GM21526 (cell line): ENCODE measurements around the gene PYGB.
"Not testable (repeated sequence)": the region's sequence is repeated elsewhere in the genome, so short reads cannot be mapped to it uniquely, and the experiment has no call there.

ENCODE experiments used
- ATAC-seq: cut with Tn5 transposase; IDR thresholded peaks from one replicate; pipeline ENCODE4 v1.9.1; 2021; ENCODE audit warnings: moderate library complexity; ENCODE audit not compliant: unreplicated experiment, low FRiP score

Gene PYGB

DNA sequence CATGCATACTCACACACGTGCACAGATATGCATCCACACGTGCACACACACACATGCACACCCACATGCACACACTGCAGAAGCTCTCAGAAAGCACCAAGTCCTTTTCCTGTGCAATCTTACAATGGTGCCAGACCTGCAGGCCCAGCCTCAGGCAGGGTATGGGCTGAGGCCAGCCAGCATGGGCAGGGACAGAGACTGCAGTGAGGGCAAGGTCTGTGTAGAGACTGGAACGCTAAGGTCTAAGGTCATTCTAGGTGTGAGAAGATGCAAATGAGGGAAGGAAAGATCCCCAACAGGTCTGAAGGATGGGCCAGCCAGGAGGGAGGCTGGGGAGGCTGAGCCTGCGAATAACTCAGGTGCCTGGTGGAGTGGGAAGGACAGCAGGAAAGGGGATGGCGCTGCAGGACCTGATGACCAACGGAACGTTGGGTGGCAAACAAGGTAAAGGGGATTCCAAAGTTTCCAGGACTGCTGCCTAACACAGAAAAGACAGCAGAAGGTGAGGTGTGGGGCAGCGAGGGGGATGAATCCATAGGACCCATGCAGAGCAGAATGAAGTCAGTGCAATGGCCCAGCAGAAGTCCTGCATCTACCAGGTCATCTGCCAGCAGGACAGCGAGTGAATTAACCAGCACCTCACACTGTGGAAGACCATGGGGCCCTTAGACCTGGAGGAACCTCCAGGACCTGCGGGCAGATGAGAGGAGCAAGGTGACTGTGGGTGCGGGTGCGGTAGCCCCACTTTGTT, 75.8 kb downstream of the PYGB start:
- ATAC-seq: no peak

DNA sequence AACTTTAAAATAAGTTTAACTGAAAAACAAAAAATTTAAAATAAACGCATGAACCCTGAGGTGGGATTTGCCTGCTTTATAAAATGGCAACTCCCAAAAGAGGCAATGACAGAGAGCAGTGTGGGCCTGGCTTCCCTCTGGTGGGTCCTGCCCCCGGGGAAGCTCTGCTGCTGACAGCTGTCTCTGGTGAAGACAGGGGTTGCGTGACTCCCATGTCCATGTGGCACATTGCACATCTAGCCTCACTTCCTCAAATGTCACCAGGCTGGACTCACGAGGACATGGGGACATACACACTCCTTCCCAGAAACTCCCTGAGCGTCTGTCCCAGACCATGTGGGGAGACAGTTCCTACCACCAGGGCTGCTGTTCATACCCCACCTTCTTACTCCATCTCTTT, 76.5 kb downstream of the PYGB start:
- ATAC-seq: no peak

DNA sequence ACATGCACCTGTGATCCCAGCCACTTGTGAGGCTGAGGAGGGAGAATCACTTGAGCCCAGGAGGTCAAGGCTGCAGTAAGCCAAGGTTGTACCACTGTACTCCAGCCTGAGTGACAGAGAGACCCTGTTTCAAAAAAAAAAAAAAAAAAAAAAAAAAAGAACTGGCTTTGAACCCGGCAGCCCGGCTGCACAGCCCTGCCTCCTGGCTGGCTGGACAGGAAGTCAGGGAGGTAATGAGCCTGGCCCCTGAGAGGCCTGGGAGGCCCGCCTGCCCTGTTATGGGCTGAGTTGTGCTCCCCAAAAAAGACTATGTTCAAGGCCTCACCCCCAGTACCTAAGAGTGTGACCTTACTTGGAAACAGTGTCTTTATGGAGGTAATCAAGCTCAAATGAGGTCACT, 77.2 kb downstream of the PYGB start:
- ATAC-seq: no peak

DNA sequence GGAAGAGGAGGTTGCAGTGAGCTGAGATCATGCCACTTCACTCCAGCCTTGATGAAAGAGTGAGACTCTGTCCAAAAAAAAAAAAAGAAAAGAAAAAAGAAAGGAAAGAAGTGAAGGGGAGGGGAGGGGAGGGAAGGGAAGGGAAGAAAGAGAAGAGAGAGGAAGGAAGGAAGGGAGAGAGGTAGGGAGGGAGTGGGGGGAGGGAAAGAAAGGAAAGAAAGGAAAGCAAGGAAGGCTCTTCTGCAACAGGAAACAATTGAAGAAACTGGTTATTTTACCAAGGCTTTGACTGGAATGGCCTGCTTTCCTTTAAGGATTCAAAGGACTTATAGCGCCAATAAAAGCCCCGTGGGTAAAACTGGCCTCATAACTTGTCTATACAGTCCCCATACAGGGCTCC, 78.1 kb downstream of the PYGB start:
- no peak for ATAC-seq

DNA sequence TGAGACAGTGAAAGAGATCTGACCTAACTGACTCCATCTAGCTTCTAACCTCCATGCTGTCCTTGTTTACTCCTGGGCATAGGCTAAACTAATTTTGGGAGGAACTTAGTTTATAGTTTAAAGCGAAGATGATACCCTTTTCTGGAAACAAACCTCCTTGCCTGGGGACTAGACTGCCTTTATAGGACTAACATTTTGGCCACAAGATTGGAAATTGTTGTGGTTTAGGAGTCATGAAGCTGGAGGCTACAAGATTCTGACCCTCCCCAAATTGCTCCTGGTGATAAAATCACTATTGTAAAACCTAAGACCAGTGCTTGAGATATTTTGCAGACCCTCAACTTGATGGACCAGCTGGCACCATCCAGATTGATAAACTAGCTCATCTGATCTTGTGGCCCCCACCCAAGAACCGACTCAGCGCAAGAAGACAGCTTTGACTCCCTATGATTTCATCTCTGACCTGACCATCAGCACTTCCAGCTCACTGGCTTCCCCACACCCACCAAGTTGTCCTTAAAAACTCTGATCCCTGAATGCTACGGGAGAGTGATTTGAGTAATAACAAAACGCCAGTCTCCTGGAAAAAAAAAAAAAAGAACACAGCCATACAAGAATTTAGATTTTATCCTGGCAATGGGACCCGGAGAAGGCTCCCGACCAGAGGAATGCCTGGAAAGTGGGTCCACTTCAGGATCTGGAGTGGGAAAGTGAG, 79.8 kb downstream of the PYGB start:
- no peak for ATAC-seq

DNA sequence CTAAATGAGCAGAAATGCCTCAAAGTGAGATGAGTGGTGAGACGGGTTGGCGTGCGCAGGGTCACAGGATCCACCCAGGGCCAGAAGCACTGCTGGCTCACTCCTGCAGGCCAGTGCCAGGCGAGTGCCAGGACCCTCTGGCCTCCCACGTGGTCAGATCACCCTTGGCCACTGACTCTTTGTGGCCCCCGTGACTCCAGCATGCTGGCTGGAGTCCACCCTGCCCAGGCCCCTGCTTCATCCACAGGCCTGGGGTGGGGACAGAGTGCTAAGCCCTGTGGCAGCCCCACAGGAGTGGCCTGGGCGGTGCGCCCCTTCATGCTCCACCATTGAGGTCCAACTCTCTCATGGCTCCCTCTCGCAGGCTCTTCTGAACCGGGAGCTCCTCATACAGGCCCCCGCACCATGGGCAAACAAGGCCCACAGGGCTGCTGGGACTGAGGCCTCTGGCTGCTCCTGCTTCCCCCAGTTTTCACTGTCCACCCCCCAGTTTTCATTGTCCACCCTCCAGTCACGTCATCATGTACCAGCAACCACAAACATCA, 81.1 kb downstream of the PYGB start:
- no peak for ATAC-seq

DNA sequence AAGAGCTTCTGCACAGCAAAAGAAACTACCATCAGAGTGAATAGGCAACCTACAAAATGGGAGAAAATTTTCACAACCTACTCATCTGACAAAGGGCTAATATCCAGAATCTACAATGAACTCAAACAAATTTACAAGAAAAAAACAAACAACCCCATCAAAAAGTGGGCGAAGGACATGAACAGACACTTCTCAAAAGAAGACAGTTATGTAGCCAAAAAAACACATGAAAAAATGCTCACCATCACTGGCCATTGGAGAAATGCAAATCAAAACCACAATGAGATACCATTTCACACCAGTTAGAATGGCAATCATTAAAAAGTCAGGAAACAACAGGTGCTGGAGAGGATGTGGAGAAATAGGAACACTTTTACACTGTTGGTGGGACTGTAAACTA, 87.1 kb downstream of the PYGB start:
- not testable (repeated sequence) for ATAC-seq

DNA sequence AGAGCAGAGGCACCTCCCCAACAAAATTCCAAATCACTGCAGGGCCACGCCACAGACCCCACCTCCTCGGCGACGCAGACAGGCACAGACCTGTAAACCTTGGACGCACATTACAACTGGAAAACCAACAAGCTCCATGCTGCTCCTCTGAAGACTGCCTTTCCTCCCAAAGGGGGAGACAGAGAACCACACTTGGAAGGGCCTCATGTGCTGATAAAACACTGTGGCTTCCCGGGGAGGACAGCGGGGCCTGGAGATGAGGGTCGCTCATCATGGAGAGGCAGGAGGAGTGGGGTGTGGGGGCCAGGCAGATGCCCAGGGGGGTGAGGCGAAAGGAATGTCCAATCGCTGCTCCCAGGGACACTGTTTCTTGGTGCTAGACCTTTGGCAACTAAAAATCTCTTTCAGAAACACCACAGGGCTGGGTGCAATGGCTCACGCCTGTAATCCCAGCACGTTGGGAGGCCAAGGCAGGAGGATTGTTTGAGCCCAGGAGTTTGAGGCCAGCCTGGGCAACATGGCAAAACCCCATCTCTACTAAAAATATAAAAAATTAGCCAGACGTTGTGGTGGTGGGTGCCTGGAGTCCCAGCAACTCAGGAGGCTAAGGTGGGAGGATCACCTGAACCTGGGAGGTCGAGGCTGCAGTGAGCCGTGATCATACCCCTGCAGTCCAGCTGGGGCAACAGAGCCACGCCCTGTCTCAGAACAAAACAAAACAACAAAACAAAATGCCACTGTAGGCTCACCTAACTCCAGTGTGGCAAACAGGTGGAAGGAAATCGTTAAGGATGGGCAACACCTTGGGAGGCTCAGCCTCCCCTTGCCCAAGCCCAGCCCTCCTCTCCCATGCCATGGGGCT, 88.9 kb downstream of the PYGB start:
- no peak for ATAC-seq

DNA sequence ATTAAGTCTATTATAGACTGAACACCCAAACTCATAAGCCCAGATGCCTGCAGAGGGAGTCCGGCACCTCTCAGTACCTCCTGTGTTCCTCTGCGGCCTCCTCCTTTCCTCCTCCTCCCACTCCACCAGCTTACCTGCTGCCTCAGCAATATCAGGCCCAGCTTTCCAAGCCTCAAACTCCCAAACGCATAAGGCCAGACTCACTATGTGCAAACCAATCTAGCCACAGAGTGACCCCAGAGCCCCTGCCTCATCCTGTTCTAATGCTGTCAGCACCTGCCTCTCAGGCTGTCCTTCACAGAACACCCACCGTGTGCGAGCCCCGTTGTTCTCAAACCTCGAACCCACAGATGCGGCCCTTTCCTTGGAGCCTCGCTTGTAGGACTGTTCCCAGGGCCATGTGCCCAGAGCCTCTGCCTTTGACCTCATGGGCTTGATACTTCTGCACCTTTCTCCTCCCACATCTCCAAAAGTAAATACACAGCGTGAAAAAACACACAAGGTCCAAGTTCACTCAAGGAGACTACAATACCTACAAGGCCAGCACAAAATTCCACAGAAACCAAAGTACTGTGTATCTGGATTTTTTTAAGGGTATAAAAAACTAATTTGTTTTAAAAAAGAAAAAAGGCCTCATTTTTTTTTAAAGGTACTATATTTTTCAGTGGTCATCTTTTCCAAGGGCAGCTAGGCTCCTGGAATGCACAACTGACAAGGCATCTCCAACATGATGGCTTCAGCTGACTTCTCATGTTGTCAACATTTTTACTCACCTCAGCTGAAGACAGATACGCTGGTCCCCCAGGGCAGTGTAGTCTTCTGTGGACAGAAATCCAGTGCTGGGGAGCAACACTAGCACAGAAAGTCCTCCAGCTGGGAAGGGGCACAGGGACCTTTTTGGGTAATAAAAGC, 90.5 kb downstream of the PYGB start:
- ATAC-seq: no peak

DNA sequence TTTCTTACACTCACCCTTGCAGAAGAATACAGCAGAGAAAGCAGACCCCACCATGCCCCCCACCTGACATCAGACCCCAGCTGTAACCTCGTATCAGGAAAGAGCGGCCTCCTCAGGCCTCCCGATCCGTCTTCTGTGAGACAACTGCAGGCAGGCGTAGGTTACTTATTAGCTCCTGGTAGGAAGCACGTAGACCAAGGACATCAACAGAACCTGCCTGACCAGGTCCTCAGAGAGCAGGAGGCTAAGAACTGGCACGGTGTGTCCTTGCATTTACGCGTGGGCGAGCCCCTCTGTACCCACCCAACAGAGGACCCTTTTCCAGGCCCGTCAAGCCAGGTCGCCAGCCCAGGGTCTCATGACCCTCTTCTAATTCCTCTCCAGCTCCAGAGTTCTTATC, 91.7 kb downstream of the PYGB start:
- ATAC-seq: no peak

DNA sequence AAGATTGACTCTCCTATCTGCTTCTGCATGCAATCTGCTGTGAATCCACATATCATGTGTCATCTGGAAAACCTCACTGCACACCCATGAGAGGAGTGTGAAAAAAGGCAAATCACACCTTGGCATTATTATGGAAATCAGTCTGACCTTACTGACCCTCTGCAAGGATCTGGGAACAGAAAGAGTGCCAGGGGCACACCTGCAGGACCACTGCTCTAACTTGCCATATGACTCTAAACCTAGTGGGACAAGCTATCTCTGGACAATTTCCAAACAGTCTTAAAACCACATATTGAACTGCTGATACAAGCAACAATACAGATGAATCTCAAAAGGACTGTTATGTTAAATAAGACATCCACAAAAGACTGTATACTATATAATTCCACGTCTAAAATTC, 92.5 kb downstream of the PYGB start:
- no peak for ATAC-seq

DNA sequence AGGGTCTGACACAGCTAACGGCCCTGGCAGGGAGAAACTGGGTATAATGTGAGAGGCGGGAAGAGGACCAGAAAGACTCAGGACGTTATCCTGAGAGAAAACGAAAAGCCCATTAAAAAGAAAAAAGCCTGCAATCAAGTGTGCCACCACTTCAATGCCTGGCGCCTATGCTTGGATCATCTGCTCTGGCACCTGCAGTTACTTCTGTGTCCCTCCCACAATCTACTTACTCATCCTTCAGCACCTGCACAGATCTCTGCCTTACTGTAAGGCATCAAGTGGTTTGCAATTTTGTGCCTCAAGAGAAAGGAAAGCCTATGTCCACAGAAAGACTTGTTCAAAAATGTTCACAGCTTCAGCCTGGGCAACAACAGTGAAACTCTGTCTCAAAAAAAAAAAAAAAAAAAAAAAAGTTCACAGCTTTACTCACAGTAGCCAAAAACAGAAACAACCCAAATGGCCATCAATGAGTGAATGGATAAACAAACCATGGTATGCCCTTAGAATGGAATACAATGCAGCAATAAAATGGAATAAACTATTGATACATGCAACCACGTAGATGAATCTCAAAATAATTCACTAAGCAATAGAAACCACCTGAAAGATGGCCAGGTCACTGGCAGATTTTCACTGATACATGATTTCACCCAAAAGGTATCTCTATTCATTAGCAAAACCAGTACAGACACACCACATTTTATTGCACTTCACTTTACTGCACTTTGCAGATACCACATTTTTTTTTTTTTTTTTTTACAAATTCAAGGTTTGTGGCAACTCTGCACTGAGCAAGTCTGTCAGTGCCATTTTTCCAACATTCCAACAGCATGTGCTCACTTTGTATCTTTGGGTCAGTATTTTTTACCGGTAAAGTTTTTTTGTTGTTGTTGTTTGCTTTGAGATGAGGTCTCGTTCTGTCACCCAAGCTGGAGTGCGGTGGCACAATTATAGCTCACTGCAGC, 94.1 kb downstream of the PYGB start:
- ATAC-seq: no peak

DNA sequence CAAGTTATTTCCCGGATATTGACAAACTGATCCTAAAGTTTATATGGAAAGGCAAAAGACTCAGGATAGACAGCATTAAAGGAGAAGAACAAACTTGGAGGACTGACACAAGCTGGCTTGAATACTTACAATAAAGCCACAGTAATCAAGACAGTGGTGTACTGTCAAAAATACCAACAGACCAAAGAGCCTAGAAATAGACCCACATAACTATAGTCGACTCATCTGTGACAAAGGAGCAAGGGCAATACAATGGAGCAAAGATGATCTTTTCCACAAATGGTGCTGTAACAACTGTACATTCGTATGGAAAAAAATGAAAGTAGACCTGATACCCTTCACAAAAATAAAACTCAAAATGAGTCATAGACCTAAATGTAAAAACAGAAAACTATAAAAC, 96.7 kb downstream of the PYGB start:
- no peak for ATAC-seq

DNA sequence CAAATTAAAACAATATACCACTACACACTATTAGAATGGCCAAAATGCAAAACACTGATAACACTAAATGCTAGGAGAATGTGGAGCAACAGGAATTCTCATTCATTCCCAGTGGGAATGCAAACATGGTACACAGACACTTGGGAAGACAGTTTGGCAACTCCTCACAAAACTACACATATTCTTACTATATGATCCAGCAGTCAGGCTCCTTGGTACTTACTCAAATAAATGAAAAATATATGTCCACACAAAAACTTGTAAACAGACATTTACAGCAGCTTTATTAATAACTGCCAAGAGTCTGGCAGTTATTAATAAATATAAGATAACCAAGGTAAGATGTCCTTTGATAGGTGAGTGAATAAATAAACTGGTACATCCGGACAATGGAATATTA, 97.8 kb downstream of the PYGB start:
- ATAC-seq: no peak

DNA sequence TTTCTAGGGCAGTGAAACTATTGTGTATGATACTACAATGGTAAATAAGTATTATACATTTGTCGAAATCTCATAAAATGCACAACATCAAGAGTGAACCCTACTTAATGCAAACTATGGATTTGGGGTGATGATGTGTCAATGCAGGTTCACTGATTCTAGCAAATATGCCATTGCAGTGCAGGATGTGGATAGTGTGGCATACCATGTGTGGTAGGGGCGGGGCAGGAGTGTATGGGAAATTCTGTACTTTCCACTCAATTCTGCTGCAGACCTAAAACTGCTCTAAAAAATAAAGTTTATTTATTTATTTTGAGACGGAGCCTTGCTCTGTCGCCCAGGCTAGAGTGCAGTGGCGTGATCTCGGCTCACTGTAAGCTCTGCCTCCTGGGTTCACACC, 98.5 kb downstream of the PYGB start:
- ATAC-seq: no peak
